IMR-90 (cell line): ENCODE results near the gene PYCARD. TPM values are rescaled to one million over a fixed set of nuclear protein-coding genes. Genes with fewer than 3 reads are reported as not detected.

Source experiments
- ATAC-seq: fragments of 200-7000 bp; cut with Tn5 transposase; 2 replicates; pipeline ENCODE4 v1.9.1; 2020; ENCODE audit warnings: low read depth, mild to moderate bottlenecking, moderate library complexity
- BruUV-seq: library from RNA; stranded (reverse); fragments of 400-500 nt; replicated peaks from 2 replicates; lab custom pipeline; 2021; lab: Mats Ljungman, UMichigan
- CTCF ChIA-PET: fragments of 300-600 bp; formaldehyde crosslinking; extraction: SDS; loops from one replicate; lab custom pipeline; 2021; ENCODE audit warnings: antibody characterized with exemption; lab: Yijun Ruan, JAX
- POLR2A ChIA-PET: fragments of 300-600 bp; sonication (Branson Sonifier 250); formaldehyde crosslinking; loops from one replicate; lab custom pipeline; 2022; ENCODE audit warnings: antibody characterized with exemption; ENCODE audit not compliant: unreplicated experiment; lab: Charles Lee
- DNase-seq: peaks from one replicate; pipeline ENCODE4 v3.0.0; 2013
- H2AFZ ChIP-seq: replicated peaks from 2 replicates; pipeline ENCODE3; 2013; ENCODE audit warnings: low read length, mild to moderate bottlenecking; ENCODE audit not compliant: poor library complexity
- H2AK5ac ChIP-seq: 2 replicates; pipeline ENCODE4 v1.6.1; 2013; ENCODE audit warnings: low read depth, low read length, inconsistent platforms
- H2AK9ac ChIP-seq: replicated peaks from 2 replicates; pipeline ENCODE3; 2013; ENCODE audit warnings: mild to moderate bottlenecking, low read depth, low read length, moderate library complexity; ENCODE audit not compliant: poor library complexity
- H2BK120ac ChIP-seq: 2 replicates; pipeline ENCODE4 v1.6.1; 2013; ENCODE audit warnings: low read depth, low read length, inconsistent platforms
- H2BK15ac ChIP-seq: 3 replicates; pipeline ENCODE4 v1.6.1; 2013; ENCODE audit warnings: low read depth, low read length, inconsistent platforms
- H2BK20ac ChIP-seq: 2 replicates; pipeline ENCODE4 v1.6.1; 2013; ENCODE audit warnings: low read depth, mild to moderate bottlenecking, inconsistent platforms, low read length, moderate library complexity
- H2BK5ac ChIP-seq: 2 replicates; pipeline ENCODE4 v1.6.1; 2013; ENCODE audit warnings: mild to moderate bottlenecking, low read depth, low read length, inconsistent platforms; ENCODE audit not compliant: poor library complexity, severe bottlenecking
- H3K14ac ChIP-seq: replicated peaks from 2 replicates; pipeline ENCODE4 v1.6.1; 2013; ENCODE audit warnings: low read depth, low read length, inconsistent platforms
- H3K18ac ChIP-seq: 2 replicates; pipeline ENCODE4 v1.6.1; 2013; ENCODE audit warnings: low read depth, low read length, control low read depth
- H3K23ac ChIP-seq: 2 replicates; pipeline ENCODE4 v1.6.1; 2013; ENCODE audit warnings: low read depth, low read length, inconsistent platforms
- H3K27ac ChIP-seq: 2 replicates; pipeline ENCODE4 v1.5.1; 2013; ENCODE audit warnings: mild to moderate bottlenecking, control low read depth, low read length; ENCODE audit not compliant: insufficient read depth
- H3K27me3 ChIP-seq: 2 replicates; pipeline ENCODE4 v1.6.1; 2013; ENCODE audit warnings: low read length; ENCODE audit not compliant: control insufficient read depth, insufficient read depth
- H3K36me3 ChIP-seq: 2 replicates; pipeline ENCODE4 v1.6.1; 2013; ENCODE audit warnings: low read length, mixed read lengths; ENCODE audit not compliant: control insufficient read depth, insufficient read depth
- H3K4ac ChIP-seq: 2 replicates; pipeline ENCODE4 v1.6.1; 2013; ENCODE audit warnings: low read depth, low read length, inconsistent platforms
- H3K4me1 ChIP-seq: 2 replicates; pipeline ENCODE4 v1.6.1; 2013; ENCODE audit warnings: low read length, mixed read lengths; ENCODE audit not compliant: control insufficient read depth, insufficient read depth
- H3K4me2 ChIP-seq: 2 replicates; pipeline ENCODE4 v1.6.1; 2013; ENCODE audit warnings: low read depth, mild to moderate bottlenecking, control low read depth, low read length, moderate library complexity
- H3K4me3 ChIP-seq: 2 replicates; pipeline ENCODE4 v1.5.1; 2013; ENCODE audit warnings: low read depth, mild to moderate bottlenecking, control low read depth, low read length, moderate library complexity; ENCODE audit not compliant: insufficient read depth
- H3K56ac ChIP-seq: 2 replicates; pipeline ENCODE4 v1.6.1; 2013; ENCODE audit warnings: low read length, inconsistent platforms; ENCODE audit not compliant: insufficient read depth; ENCODE audit errors: extremely low read depth
- H3K79me1 ChIP-seq, 2 experiments: 2 replicates each; pipeline ENCODE4 v1.6.1; 2013; ENCODE audit warnings: low read length in 2 of 2, inconsistent platforms in 1 of 2, low read depth in 1 of 2
- H3K9ac ChIP-seq: 2 replicates; pipeline ENCODE4 v1.6.1; 2013; ENCODE audit warnings: low read depth, low read length, control low read depth
- H3K9me1 ChIP-seq: 2 replicates; pipeline ENCODE4 v1.6.1; 2013; ENCODE audit warnings: low read length, inconsistent platforms; ENCODE audit not compliant: insufficient read depth
- H3K9me3 ChIP-seq: 2 replicates; pipeline ENCODE4 v1.6.1; 2013; ENCODE audit warnings: low read length; ENCODE audit not compliant: control insufficient read depth, insufficient read depth
- H4K20me1 ChIP-seq: 2 replicates; pipeline ENCODE4 v1.6.1; 2013; ENCODE audit warnings: low read length, inconsistent platforms; ENCODE audit not compliant: insufficient read depth
- H4K5ac ChIP-seq: 2 replicates; pipeline ENCODE4 v1.6.1; 2013; ENCODE audit warnings: mild to moderate bottlenecking, low read depth, low read length, control low read depth
- H4K8ac ChIP-seq, 2 experiments: 2 replicates each; pipeline ENCODE4 v1.6.1; 2013; ENCODE audit warnings: low read depth in 2 of 2, low read length in 2 of 2, control low read depth in 1 of 2, inconsistent platforms in 1 of 2
- H4K91ac ChIP-seq: 2 replicates; pipeline ENCODE4 v1.6.1; 2013; ENCODE audit warnings: low read depth, low read length, inconsistent platforms; ENCODE audit not compliant: insufficient read depth
- CEBPB ChIP-seq: IDR thresholded peaks from 2 replicates; pipeline ENCODE4 v1.6.1; 2012; ENCODE audit warnings: low read depth, low read length, improper control_type of control experiment
- MAZ ChIP-seq: IDR thresholded peaks from 2 replicates; pipeline ENCODE4 v1.6.1; 2012; ENCODE audit warnings: low read depth, mild to moderate bottlenecking, low read length, improper control_type of control experiment, moderate library complexity, borderline replicate concordance
- NFE2L2 ChIP-seq: fragments of 150-350 bp; IDR thresholded peaks from 2 replicates; pipeline ENCODE4 v1.6.1; 2016; ENCODE audit warnings: low read depth, mild to moderate bottlenecking, low read length
- RAD21 ChIP-seq: IDR thresholded peaks from 2 replicates; pipeline ENCODE4 v1.6.1; 2012; ENCODE audit warnings: low read length, improper control_type of control experiment
- RCOR1 ChIP-seq: IDR thresholded peaks from 2 replicates; pipeline ENCODE4 v1.6.1; 2012; ENCODE audit warnings: mild to moderate bottlenecking, low read length, improper control_type of control experiment; ENCODE audit not compliant: insufficient replicate concordance
- RFX5 ChIP-seq: IDR thresholded peaks from 2 replicates; pipeline ENCODE4 v1.8.0; 2012; ENCODE audit warnings: low read depth, mild to moderate bottlenecking, low read length, moderate library complexity
- WGBS, 2 experiments: methylation state at CpG; one replicate each; pipeline versions ENCODE4 v1.1.5 to v1.1.7; 2013; ENCODE audit warnings: missing lambda C conversion rate in 2 of 2; ENCODE audit not compliant: insufficient read length in 1 of 2; ENCODE audit errors: extremely low coverage in 2 of 2; 5-methylcytosine and 5-hydroxymethylcytosine counted together
- dilution Hi-C: fragments of 300-500 bp; cut with HindIII; formaldehyde crosslinking; loops from one replicate; pipeline ENCODE4 v1.14.3; 2018; ENCODE audit warnings: low sequenced_read_pairs; ENCODE audit not compliant: unreplicated experiment
- in situ Hi-C: fragments of 300-500 bp; cut with MboI; formaldehyde crosslinking; loops from 3 replicates; pipeline ENCODE4 v1.14.3; 2019; ENCODE audit warnings: low sequenced_read_pairs, inconsistent platforms, mixed read lengths
- intact Hi-C: fragments of 100-400 bp; cut with micrococcal nuclease; formaldehyde crosslinking; loops from 2 replicates; pipeline ENCODE4 v1.10.0; 2022
- polyA plus RNA-seq, 3 experiments: library from polyadenylated mRNA; depleted of rRNA; stranded (reverse); fragments of >200 nt; gene quantifications; 2 replicates each; pipeline ENCODE4 v1.2.3, GENCODE V29; 2012; ENCODE audit warnings: low replicate concordance in 1 of 3
- total RNA-seq: library from RNA; depleted of rRNA; stranded (reverse); fragments of >200 nt; gene quantifications from 2 replicates; pipeline ENCODE4 v1.2.3, GENCODE V29; 2012
- TF ChIP-seq, protein P1 (sequence below): fragments of 150-350 bp; IDR thresholded peaks from 2 replicates; pipeline ENCODE4 v1.6.1; 2016; ENCODE audit warnings: low read depth, mild to moderate bottlenecking, low read length, moderate library complexity, borderline replicate concordance
- TF ChIP-seq, protein P2 (sequence below): conservative IDR thresholded peaks from 2 replicates; pipeline ENCODE4 v1.5.1; 2012; ENCODE audit warnings: mild to moderate bottlenecking, low read depth, low read length, improper control_type of control experiment
- TF ChIP-seq, protein P3 (sequence below): fragments of 150-350 bp; IDR thresholded peaks from 2 replicates; pipeline ENCODE4 v1.6.1; 2017; ENCODE audit warnings: mild to moderate bottlenecking, antibody characterized with exemption, low read length, low read depth

Gene PYCARD
- total and polyA plus RNA-seq, 2 of the 4 experiments (the other 2 are of a cell fraction) = 10.2 to 20.5 TPM

DNA sequence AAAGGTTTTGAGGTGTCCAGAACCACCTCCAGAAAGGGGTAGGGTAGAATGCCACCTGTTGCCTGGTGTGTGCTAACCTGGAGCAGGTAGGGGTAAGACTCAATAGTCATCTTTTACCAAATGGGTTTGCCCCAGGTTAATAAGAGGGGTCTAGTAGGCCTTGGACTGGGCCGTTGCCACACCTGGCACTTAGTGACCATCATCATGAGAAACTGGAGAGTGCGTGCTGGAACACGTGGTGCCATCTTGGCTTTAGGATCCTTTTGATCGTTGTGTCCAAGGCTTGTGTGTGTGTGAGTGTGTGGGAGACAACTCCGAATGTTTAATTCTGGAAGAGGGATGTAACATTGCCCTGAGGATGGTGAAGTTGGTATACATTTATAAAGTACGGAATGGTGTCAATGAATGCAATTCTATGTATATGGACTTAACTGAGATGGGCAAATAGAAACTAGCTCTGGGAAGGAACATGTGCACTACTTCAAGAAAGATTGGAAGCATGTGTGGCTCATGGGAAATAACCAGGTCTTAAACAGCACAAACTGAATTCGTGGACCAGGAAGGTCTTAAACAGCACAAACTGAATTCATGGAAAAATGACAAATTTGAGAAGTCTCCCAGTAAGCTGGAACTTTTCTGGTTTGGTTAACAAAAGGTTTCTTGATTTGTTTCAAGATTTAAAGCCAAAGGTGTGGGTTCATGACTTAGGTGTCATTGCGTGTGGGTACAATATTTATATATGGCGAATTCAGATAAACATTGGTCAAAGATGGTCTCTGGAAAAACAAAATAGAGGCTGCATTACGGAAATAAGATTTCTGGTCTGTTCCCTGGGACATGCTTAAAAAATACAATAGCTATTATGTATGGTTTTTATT is 15.4 kb downstream of the PYCARD start:
- Histone ChIP-seq H4K91ac (no peak overlapping the region), H3K4me3 (no peak overlapping the region), H3K9ac (no peak overlapping the region), H3K18ac (no peak overlapping the region), H3K14ac (no peak overlapping the region), H4K20me1 (peaks cover 92% of the 10 kb centered on the region), H3K4ac (no peak overlapping the region), H2AFZ (no peak overlapping the region), H2BK120ac (no peak overlapping the region), H3K27me3 (no peaks in the 10 kb centered on the region), H3K79me1 (peaks cover 55 to 88% of the 10 kb centered on the region in 2 experiments), H3K4me2 (no peak overlapping the region), H2AK5ac (no peak overlapping the region), H3K9me3 (no peaks in the 10 kb centered on the region), H4K5ac (no peak overlapping the region), H3K4me1 (peaks cover 5% of the 10 kb centered on the region; the same call in 1 of the 2 replicates), H2BK20ac (no peak overlapping the region), H3K36me3 (peaks cover 90% of the 10 kb centered on the region), H2BK15ac (no peak overlapping the region), H4K8ac (no peak overlapping the region; a peak in 1 of 4 replicates), H3K23ac (0 out of 2 replicates have a peak overlapping the region, but pooled peaks have one; percentile 10), H3K27ac (no peak overlapping the region), H2AK9ac (no peak overlapping the region), H3K9me1 (peaks cover 6% of the 10 kb centered on the region; the same call in 1 of the 2 replicates), H3K56ac (no peak overlapping the region), H2BK5ac (no peak overlapping the region)
- ChIA-PET CTCF (interaction anchor here (0.8 kb wide), 1 partner anchor 10 kb away, joined by 3 read pairs; no protein-coding TSS in a partner anchor), POLR2A (no interaction called here)
- dilution Hi-C loops (no loop called here), intact Hi-C loops (loop anchor here (10.0 kb wide), 1 partner anchor 688 kb away; the partner anchor contains the start of gene ZNF267), in situ Hi-C loops (no loop called here)
- TF ChIP-seq CEBPB (no peak), RFX5 (no peak), NFE2L2 (no peak), RAD21 (no peak), RCOR1 (no peak), MAZ (no peak)
- TF ChIP-seq, protein P1, sequence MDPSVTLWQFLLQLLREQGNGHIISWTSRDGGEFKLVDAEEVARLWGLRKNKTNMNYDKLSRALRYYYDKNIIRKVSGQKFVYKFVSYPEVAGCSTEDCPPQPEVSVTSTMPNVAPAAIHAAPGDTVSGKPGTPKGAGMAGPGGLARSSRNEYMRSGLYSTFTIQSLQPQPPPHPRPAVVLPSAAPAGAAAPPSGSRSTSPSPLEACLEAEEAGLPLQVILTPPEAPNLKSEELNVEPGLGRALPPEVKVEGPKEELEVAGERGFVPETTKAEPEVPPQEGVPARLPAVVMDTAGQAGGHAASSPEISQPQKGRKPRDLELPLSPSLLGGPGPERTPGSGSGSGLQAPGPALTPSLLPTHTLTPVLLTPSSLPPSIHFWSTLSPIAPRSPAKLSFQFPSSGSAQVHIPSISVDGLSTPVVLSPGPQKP = no peak
- TF ChIP-seq, protein P2, sequence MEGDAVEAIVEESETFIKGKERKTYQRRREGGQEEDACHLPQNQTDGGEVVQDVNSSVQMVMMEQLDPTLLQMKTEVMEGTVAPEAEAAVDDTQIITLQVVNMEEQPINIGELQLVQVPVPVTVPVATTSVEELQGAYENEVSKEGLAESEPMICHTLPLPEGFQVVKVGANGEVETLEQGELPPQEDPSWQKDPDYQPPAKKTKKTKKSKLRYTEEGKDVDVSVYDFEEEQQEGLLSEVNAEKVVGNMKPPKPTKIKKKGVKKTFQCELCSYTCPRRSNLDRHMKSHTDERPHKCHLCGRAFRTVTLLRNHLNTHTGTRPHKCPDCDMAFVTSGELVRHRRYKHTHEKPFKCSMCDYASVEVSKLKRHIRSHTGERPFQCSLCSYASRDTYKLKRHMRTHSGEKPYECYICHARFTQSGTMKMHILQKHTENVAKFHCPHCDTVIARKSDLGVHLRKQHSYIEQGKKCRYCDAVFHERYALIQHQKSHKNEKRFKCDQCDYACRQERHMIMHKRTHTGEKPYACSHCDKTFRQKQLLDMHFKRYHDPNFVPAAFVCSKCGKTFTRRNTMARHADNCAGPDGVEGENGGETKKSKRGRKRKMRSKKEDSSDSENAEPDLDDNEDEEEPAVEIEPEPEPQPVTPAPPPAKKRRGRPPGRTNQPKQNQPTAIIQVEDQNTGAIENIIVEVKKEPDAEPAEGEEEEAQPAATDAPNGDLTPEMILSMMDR = no peak
- TF ChIP-seq, protein P3, sequence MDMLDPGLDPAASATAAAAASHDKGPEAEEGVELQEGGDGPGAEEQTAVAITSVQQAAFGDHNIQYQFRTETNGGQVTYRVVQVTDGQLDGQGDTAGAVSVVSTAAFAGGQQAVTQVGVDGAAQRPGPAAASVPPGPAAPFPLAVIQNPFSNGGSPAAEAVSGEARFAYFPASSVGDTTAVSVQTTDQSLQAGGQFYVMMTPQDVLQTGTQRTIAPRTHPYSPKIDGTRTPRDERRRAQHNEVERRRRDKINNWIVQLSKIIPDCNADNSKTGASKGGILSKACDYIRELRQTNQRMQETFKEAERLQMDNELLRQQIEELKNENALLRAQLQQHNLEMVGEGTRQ = no peak
- ATAC-seq = no peak
- no TSS peak for BruUV-seq
- DNase-seq = no peak
- 90% methylated on average over 5 of the region's 10 CpGs; no CpG with 5 or more reads in 1 of the 2 experiments for WGBS, 2 experiments
